Ishikawa (cell line): ENCODE results near the gene SULT6B1.

Source experiments
- CEBPB ChIP-seq: IDR thresholded peaks from 2 replicates; pipeline ENCODE4 v1.6.1; 2012
- CREB1 ChIP-seq: IDR thresholded peaks from 2 replicates; pipeline ENCODE4 v1.6.1; 2012; ENCODE audit warnings: low read depth
- EGR1 ChIP-seq: IDR thresholded peaks from 2 replicates; pipeline ENCODE4 v1.6.1; 2012
- EP300 ChIP-seq: IDR thresholded peaks from 2 replicates; pipeline ENCODE4 v1.6.1; 2012; ENCODE audit warnings: borderline replicate concordance
- FOXM1 ChIP-seq: IDR thresholded peaks from 2 replicates; pipeline ENCODE4 v1.6.1; 2012; ENCODE audit warnings: low read depth, borderline replicate concordance
- NFIC ChIP-seq: IDR thresholded peaks from 2 replicates; pipeline ENCODE4 v1.6.1; 2012
- RAD21 ChIP-seq: IDR thresholded peaks from 2 replicates; pipeline ENCODE4 v1.6.1; 2012; ENCODE audit warnings: low read depth
- TAF1 ChIP-seq: IDR thresholded peaks from 2 replicates; pipeline ENCODE4 v1.6.1; 2012; ENCODE audit warnings: low read depth, mild to moderate bottlenecking
- TCF12 ChIP-seq: IDR thresholded peaks from 2 replicates; pipeline ENCODE4 v1.6.1; 2012; ENCODE audit warnings: low read depth
- TEAD4 ChIP-seq: IDR thresholded peaks from 2 replicates; pipeline ENCODE4 v1.6.1; 2012
- YY1 ChIP-seq: IDR thresholded peaks from 2 replicates; pipeline ENCODE4 v1.6.1; 2012; ENCODE audit warnings: low read depth
- ZBTB7A ChIP-seq: IDR thresholded peaks from 2 replicates; pipeline ENCODE4 v1.6.1; 2012; ENCODE audit warnings: low read depth
- TF ChIP-seq, protein P1 (sequence below): IDR thresholded peaks from 2 replicates; pipeline ENCODE4 v1.6.1; 2012
- TF ChIP-seq, protein P2 (sequence below): IDR thresholded peaks from 2 replicates; pipeline ENCODE4 v1.6.1; 2012; ENCODE audit warnings: low read depth, mild to moderate bottlenecking
- TF ChIP-seq, protein P3 (sequence below): IDR thresholded peaks from 2 replicates; pipeline ENCODE4 v1.6.1; 2012

The SULT6B1 gene

DNA sequence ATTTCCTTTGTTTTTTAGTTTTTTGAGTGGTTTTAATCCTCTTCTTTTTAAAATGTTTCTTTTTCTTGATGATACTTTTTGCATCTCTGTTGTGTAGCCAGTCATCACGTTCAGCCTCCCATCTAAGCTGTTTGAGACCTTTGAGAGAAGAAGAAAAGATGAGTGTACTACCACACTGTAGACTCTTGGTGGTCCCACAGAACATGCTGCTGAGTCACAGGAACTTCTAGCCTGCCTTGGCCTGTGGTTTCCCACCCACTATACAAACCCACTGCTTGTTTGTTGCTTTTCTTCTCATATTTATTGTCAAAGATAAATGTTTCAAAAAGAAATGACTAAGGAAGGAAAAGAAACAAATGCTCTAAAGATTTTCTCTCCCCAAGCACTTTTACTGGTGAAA, 13.3 kb upstream of the SULT6B1 start:
- TF ChIP-seq CREB1: no peak
- TF ChIP-seq, protein P1, sequence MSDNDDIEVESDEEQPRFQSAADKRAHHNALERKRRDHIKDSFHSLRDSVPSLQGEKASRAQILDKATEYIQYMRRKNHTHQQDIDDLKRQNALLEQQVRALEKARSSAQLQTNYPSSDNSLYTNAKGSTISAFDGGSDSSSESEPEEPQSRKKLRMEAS: no peak
- no peak for TF ChIP-seq EGR1
- no peak for TF ChIP-seq ZBTB7A
- TF ChIP-seq CEBPB: no peak
- no peak for TF ChIP-seq YY1
- no peak for TF ChIP-seq TEAD4
- no peak for TF ChIP-seq TAF1
- no peak for TF ChIP-seq FOXM1
- TF ChIP-seq TCF12: no peak

DNA sequence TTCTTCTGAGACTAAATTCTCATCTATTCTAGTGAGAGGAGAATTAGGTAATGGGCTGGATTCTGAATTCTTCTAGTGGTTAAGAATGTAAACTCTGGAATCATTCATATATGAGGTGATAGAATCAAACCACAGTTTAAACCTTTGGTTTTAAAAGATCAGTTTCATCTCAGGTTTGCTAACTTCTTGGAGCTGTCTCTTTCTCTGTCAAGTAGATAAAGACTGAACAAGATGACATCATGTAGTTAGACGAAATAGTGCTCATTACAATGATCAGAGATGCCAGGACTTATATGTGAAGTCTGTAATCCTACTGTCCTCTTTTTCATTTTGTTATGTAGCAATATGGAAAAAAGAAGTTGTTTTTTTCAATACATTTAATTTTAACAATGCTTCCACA, 12.7 kb upstream of the SULT6B1 start:
- no peak for TF ChIP-seq EP300
- TF ChIP-seq TCF12: no peak
- TF ChIP-seq CEBPB: no peak
- TF ChIP-seq FOXM1: no peak
- TF ChIP-seq TAF1: no peak
- no peak for TF ChIP-seq ZBTB7A
- TF ChIP-seq, protein P1: no peak
- no peak for TF ChIP-seq NFIC
- no peak for TF ChIP-seq CREB1
- TF ChIP-seq, protein P2, sequence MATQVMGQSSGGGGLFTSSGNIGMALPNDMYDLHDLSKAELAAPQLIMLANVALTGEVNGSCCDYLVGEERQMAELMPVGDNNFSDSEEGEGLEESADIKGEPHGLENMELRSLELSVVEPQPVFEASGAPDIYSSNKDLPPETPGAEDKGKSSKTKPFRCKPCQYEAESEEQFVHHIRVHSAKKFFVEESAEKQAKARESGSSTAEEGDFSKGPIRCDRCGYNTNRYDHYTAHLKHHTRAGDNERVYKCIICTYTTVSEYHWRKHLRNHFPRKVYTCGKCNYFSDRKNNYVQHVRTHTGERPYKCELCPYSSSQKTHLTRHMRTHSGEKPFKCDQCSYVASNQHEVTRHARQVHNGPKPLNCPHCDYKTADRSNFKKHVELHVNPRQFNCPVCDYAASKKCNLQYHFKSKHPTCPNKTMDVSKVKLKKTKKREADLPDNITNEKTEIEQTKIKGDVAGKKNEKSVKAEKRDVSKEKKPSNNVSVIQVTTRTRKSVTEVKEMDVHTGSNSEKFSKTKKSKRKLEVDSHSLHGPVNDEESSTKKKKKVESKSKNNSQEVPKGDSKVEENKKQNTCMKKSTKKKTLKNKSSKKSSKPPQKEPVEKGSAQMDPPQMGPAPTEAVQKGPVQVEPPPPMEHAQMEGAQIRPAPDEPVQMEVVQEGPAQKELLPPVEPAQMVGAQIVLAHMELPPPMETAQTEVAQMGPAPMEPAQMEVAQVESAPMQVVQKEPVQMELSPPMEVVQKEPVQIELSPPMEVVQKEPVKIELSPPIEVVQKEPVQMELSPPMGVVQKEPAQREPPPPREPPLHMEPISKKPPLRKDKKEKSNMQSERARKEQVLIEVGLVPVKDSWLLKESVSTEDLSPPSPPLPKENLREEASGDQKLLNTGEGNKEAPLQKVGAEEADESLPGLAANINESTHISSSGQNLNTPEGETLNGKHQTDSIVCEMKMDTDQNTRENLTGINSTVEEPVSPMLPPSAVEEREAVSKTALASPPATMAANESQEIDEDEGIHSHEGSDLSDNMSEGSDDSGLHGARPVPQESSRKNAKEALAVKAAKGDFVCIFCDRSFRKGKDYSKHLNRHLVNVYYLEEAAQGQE: no peak
- TF ChIP-seq, protein P3, sequence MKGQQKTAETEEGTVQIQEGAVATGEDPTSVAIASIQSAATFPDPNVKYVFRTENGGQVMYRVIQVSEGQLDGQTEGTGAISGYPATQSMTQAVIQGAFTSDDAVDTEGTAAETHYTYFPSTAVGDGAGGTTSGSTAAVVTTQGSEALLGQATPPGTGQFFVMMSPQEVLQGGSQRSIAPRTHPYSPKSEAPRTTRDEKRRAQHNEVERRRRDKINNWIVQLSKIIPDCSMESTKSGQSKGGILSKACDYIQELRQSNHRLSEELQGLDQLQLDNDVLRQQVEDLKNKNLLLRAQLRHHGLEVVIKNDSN: no peak
- no peak for TF ChIP-seq TEAD4
- TF ChIP-seq RAD21: no peak
- TF ChIP-seq EGR1: no peak
- no peak for TF ChIP-seq YY1

DNA sequence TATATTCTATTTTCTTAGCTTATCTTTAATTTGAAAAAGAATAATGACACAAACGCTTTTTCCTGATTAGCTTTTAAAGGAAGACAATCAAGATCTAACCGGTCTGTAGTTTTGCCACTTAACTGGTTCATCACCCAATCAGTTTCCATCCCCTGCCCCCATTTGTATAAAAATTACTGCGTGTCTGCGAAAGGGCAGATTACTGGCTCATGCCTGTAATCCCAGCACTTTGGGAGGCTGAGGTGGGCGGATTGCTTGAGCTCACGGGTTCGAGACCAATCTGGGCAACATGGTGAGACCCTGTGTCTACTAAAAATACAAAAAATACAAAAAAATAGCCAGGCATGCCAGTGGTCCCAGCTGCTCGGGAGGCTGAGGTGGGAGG, 10.2 kb upstream of the SULT6B1 start:
- no peak for TF ChIP-seq RAD21
- TF ChIP-seq, protein P1: no peak
- TF ChIP-seq, protein P2: no peak

DNA sequence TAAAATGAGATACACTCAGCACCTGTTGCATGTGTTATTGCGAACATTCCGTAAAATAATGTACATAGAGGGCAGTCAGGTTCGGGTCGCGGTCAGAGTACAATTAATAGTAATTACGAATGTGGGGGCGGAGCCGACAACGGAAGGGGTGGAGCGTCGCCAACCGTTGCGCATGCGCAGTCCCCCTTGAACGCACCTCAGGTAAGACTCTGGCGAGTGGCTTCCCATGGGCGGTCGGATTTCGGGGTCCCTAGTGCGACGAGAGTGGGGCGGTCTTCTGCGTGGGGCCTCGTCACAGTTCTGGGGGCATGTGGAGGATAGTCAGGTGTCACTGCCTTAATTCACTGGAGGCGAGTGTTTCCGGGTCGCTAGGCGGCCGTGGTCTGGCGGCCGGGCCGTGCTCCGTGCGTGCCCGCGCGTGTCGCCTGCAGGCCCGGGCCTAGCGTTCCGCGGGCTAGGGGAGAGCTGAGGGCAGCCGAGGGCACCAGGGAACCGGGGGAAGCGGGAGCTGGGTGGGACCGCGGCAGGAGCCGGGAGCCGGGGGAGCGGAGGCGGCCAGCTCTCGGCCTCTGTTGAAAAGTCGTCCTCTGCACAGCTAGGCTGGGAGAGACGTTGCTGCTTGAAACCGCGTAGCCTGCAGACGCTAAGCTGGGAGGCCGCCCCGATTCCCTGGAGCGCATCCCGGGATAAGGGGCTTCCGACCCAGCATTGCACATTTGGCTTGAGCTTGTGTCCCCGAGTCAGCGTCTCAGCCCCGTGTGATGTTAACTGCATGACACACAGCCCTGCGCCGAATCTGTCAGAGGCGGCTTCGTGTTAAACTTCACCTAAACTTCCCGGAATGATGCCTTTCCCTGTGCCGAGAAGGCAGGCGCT, 8.1 kb upstream of the SULT6B1 start, which contains the start of gene CEBPZOS:
Gene CEBPZOS, plus strand, starts transcription at position 177 of the 876 bp plus-strand sequence. CDS start 3,209 bp downstream, outside the sequence.
- TF ChIP-seq FOXM1 (no peak), CEBPB (no peak), TCF12 (no peak), TEAD4 (no peak), TAF1 (peak; percentile 84), EGR1 (0 out of 2 replicates have a peak, but pooled peaks have one; percentile 27), NFIC (no peak)
- TF ChIP-seq, protein P2: no peak
- TF ChIP-seq, protein P1: peak; percentile 86
- TF ChIP-seq, protein P3: 0 out of 2 replicates have a peak, but pooled peaks have one; percentile 8
